Kidney (tissue), 14 donors: Measurements from ENCODE around the gene DRD5. TPM values are rescaled to one million over a fixed set of nuclear protein-coding genes. Genes with fewer than 3 reads are reported as not detected.
A peak's percentile ranks its signal among the peaks of the same experiment; 100 is the strongest.

ENCODE experiments used
- DNase-seq, 5 donors: peaks; one replicate each; pipeline ENCODE4 v3.0.0-alpha.2; 2013 to 2020
- FAIRE-seq: peaks from 2 replicates; lab custom pipeline; 2012; peaks lifted over from hg19 to GRCh38; lab: Jason Lieb, UNC
- H3K27ac ChIP-seq, 2 donors: one replicate each; pipeline ENCODE4 v1.7.0; 2013; ENCODE audit warnings: low read depth in 2 of 2, low read length in 2 of 2, inconsistent platforms in 1 of 2
- H3K27me3 ChIP-seq: one replicate; pipeline ENCODE4 v1.7.1; 2013; ENCODE audit warnings: low read length, inconsistent platforms; ENCODE audit not compliant: control insufficient read depth, insufficient read depth
- H3K36me3 ChIP-seq, 3 donors: one replicate each; pipeline versions ENCODE4 v1.7.0 to v1.7.1; 2013; ENCODE audit warnings: low read length in 3 of 3, control low read depth in 1 of 3, inconsistent platforms in 1 of 3; ENCODE audit not compliant: insufficient read depth in 3 of 3, control insufficient read depth in 2 of 3
- H3K4me1 ChIP-seq, 3 donors: one replicate each; pipeline versions ENCODE4 v1.7.0 to v1.7.1; 2013; ENCODE audit warnings: low read length in 3 of 3, inconsistent platforms in 1 of 3, low read depth in 1 of 3; ENCODE audit not compliant: control insufficient read depth in 2 of 3, insufficient read depth in 2 of 3
- H3K4me3 ChIP-seq, 3 donors: one replicate each; pipeline versions ENCODE4 v1.7.0 to v1.8.1; 2013; ENCODE audit warnings: low read length in 3 of 3, control low read depth in 1 of 3, inconsistent platforms in 1 of 3
- H3K9ac ChIP-seq, 3 donors: one replicate each; pipeline versions ENCODE4 v1.7.0 to v1.7.1; 2013; ENCODE audit warnings: low read length in 3 of 3, control low read depth in 1 of 3, inconsistent platforms in 1 of 3
- H3K9me3 ChIP-seq, 3 donors: one replicate each; pipeline versions ENCODE4 v1.7.0 to v1.7.1; 2013; ENCODE audit warnings: low read length in 3 of 3, control low read depth in 1 of 3, inconsistent platforms in 1 of 3; ENCODE audit not compliant: control insufficient read depth in 2 of 3, insufficient read depth in 1 of 3
- intact Hi-C: fragments of 100-400 bp; cut with DNase I; formaldehyde crosslinking; loops from one replicate; pipeline ENCODE4 v1.11.1; 2022
- polyA plus RNA-seq: library from polyadenylated mRNA; stranded (reverse); fragments of 350-450 nt; fragmentation: Illumina TruSeq; extraction: RNeasy Lipid Tissue Mini Kit (QIAGEN cat#74804); gene quantifications from one replicate; pipeline ENCODE4 v1.2.3, GENCODE V29; 2014; ENCODE audit warnings: low read depth, low replicate concordance; ENCODE audit not compliant: insufficient read depth
- total RNA-seq: library from RNA; stranded (reverse); fragmentation: NEBNext Ultra II Directional; extraction: Animal tissue kit (Norgen Biotek cat#: 25700); gene quantifications from one replicate; pipeline ENCODE4 v1.2.1, GENCODE V29; 2021
- TF ChIP-seq, protein P1 (sequence below): IDR thresholded peaks from 3 replicates; pipeline ENCODE4 v1.5.1; 2012; ENCODE audit warnings: mild to moderate bottlenecking, moderate library complexity, borderline replicate concordance; ENCODE audit not compliant: insufficient read depth; ENCODE audit errors: extremely low read depth
- donor health status: control.
- donor health status: control.
- donor health status: control.
- donor health status: control.
- donor health status: control.
- donor health status: DM: yes; HTN: yes; CAD: no.
- donor health status: Normal renal cell carcinoma (clear cell type).

DRD5 gene
- total and polyA plus RNA-seq, 2 donors from 2014 or later, result not detected

DNA sequence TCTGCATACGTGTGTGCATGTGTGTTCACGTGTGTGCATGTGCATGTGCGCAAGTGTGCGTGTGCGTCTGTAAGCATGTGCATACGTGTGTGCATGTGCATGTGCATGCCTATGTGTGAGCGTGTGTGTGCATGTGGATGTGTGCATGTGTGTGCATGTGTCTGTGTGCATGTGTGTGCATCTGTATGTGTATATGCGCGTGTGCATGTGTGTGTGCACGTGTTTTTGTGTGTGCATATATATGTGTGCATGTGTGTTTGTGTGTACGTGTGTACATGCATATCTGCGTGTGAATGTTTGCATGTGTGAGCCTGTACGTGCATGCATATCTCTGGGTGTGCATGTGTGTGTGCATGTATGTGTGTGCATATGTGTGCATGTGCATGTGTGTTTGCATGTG lies 35.7 kb upstream of the DRD5 start:
- DNase-seq, result no peak
- Histone ChIP-seq H3K4me3 (no peak overlapping the region), H3K27me3 (no peaks in the 10 kb centered on the region), H3K9me3 (peaks cover 0 to 3% (median 0%) of the 10 kb centered on the region in 3 donors), H3K4me1 (no peaks in the 10 kb centered on the region), H3K27ac (no peak overlapping the region), H3K9ac (no peak overlapping the region), H3K36me3 (no peaks in the 10 kb centered on the region)
- TF ChIP-seq, protein P1, sequence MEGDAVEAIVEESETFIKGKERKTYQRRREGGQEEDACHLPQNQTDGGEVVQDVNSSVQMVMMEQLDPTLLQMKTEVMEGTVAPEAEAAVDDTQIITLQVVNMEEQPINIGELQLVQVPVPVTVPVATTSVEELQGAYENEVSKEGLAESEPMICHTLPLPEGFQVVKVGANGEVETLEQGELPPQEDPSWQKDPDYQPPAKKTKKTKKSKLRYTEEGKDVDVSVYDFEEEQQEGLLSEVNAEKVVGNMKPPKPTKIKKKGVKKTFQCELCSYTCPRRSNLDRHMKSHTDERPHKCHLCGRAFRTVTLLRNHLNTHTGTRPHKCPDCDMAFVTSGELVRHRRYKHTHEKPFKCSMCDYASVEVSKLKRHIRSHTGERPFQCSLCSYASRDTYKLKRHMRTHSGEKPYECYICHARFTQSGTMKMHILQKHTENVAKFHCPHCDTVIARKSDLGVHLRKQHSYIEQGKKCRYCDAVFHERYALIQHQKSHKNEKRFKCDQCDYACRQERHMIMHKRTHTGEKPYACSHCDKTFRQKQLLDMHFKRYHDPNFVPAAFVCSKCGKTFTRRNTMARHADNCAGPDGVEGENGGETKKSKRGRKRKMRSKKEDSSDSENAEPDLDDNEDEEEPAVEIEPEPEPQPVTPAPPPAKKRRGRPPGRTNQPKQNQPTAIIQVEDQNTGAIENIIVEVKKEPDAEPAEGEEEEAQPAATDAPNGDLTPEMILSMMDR, result no peak
- intact Hi-C loops, result no loop called here
- FAIRE-seq, result no peak

DNA sequence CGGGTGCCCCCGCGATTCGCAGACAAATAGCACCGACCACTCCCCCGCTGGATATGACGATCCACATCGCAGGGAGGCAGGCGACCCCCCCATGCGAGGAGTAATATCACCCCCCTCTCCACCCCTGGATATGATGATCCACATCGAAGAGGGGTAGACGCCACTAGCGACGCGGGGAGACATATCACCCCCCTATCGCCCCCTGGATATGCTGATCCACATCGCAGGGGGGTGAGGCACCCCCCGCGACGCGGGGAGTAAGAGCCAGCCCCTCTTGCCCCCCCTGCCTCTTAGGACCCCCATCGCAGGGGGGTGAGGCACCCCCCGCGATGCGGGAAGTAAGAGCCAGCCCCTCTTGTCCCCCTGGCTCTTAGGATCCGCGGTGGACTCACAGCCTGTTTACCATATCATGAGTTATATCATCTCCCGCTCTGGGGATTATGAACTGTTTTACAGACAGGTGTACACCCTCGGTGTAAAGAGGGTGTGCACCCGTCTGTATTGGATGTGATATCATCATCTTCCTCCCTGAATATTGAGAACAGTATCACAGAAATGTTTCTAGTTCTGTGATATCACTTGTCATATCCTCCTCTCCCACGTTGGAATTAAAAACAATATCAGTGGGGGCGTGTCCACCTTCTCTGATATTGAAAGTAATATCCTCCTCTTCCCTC lies 22.7 kb upstream of the DRD5 start:
- FAIRE-seq, result no peak

DNA sequence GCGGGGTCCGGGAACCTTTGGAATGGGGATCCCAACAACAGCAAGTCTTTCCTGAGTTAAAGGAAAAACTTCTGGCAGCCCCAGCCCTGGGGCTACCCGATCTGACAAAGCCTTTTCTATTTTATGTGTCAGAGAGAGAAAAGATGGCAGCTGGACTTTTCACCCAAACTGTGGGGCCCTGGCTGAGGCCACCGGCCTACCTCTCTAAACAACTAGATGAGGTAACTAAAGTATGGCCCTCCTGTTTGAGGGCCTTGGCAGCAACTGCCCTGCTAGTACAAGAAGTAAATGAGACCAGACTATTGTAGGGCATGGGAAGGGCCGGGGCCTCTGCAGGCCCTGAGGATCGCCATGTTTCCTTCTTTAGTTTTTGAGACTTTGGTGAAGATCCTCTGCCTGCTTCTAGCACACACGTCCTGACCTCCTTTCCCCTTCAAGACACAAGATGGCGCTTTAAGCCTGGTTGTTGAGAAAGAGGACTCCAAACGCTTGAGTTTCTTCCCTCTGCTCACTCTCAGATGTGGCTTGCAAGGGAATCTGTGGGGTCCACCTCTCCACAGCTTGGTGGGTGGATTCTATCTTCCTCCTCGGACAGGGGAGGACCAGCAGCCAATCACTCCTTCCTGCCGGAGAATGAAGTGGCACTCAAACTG lies 18.5 kb upstream of the DRD5 start:
- Histone ChIP-seq H3K4me1 (no peaks in the 10 kb centered on the region), H3K4me3 (no peak overlapping the region), H3K27me3 (no peaks in the 10 kb centered on the region), H3K36me3 (no peaks in the 10 kb centered on the region), H3K9me3 (no peaks in the 10 kb centered on the region), H3K27ac (no peak overlapping the region), H3K9ac (no peak overlapping the region)
- FAIRE-seq, result no peak
- DNase-seq, result peak in 4 of 5 donors; percentile 71 to 95 (median 84)
- intact Hi-C loops, result loop anchor here (10.0 kb wide), 1 partner anchor 252 kb away; no protein-coding TSS in a partner anchor
- TF ChIP-seq, protein P1, result peak; percentile 76

More for the DNA sequence above, 22.7 kb upstream of the DRD5 start:
- no peak for DNase-seq
- Histone ChIP-seq H3K4me3 (no peak overlapping the region), H3K36me3 (no peaks in the 10 kb centered on the region), H3K9me3 (no peaks in the 10 kb centered on the region), H3K9ac (no peak overlapping the region), H3K27ac (no peak overlapping the region), H3K4me1 (no peaks in the 10 kb centered on the region), H3K27me3 (no peaks in the 10 kb centered on the region)
- intact Hi-C loops, result no loop called here
- TF ChIP-seq, protein P1, result no peak
